H4 (cell line): Measurements from ENCODE around the gene NR4A1. TPM values are rescaled to one million over a fixed set of nuclear protein-coding genes. Genes with fewer than 3 reads are reported as not detected.
"Not testable (repeated sequence)": the region's sequence is repeated elsewhere in the genome, so short reads cannot be mapped to it uniquely, and the experiment has no call there.

Experiments used
- DNase-seq: peaks from one replicate; pipeline ENCODE4 v3.0.0-alpha.2; 2015; ENCODE audit warnings: low spot score
- total RNA-seq: library from RNA; depleted of rRNA; stranded (reverse); fragments of >200 nt; shearing (Covaris generic); gene quantifications from 2 replicates; pipeline ENCODE4 v1.2.3, GENCODE V29; 2014; rRNA removed

NR4A1 gene
- total RNA-seq, 1 experiment from 2014 or later: 0.54 TPM

- no peak for DNase-seq
Observed at GRCh38 chr12:52097045-52097666, 45.9 kb downstream of the NR4A1 start.

- not testable (repeated sequence) for DNase-seq
Observed at GRCh38 chr12:52104431-52105089, 53.3 kb downstream of the NR4A1 start.

Other genes starting within 250 kb of the NR4A1 start
- gene FIGNL2, start 202.7 kb upstream of the NR4A1 start, total RNA-seq: not detected in 2 replicates
- gene ANKRD33, start 163.3 kb upstream of the NR4A1 start, total RNA-seq: not detected in 2 replicates
- gene ACVRL1, start 143.9 kb upstream of the NR4A1 start, total RNA-seq: 4.1 and 4.8 TPM in 2 replicates
- 3.8 and 6.1 TPM in 2 replicates for gene ACVR1B, start 99.7 kb upstream of the NR4A1 start, total RNA-seq
- gene TAMALIN, start 44.5 kb upstream of the NR4A1 start, total RNA-seq: 0.35 and 1.8 TPM in 2 replicates
- gene ATG101, start 18.5 kb downstream of the NR4A1 start, total RNA-seq: 57.5 and 63.0 TPM in 2 replicates
- not detected in 2 replicates for gene SMIM41, start 28.3 kb downstream of the NR4A1 start, total RNA-seq
- 4.7 and 6.9 TPM in 2 replicates for gene KRT80, start 140.6 kb downstream of the NR4A1 start, total RNA-seq
- 0.29 and 1.7 TPM in 2 replicates for gene KRT7, start 181.8 kb downstream of the NR4A1 start, total RNA-seq
- gene KRT86, start 223.2 kb downstream of the NR4A1 start, total RNA-seq: 0.31 and 0.93 TPM in 2 replicates
- gene KRT81, start 240.1 kb downstream of the NR4A1 start, total RNA-seq: 5.7 and 10.8 TPM in 2 replicates